Measurements from ENCODE around the gene UPK2. TPM values are rescaled to one million over a fixed set of nuclear protein-coding genes. Genes with fewer than 3 reads are reported as not detected.

Gene UPK2
- polyA plus RNA-seq, 1 donor (not counting 4 experiments of a cell fraction or from before 2014, with no cell fraction given) = 0.20 TPM

DNA sequence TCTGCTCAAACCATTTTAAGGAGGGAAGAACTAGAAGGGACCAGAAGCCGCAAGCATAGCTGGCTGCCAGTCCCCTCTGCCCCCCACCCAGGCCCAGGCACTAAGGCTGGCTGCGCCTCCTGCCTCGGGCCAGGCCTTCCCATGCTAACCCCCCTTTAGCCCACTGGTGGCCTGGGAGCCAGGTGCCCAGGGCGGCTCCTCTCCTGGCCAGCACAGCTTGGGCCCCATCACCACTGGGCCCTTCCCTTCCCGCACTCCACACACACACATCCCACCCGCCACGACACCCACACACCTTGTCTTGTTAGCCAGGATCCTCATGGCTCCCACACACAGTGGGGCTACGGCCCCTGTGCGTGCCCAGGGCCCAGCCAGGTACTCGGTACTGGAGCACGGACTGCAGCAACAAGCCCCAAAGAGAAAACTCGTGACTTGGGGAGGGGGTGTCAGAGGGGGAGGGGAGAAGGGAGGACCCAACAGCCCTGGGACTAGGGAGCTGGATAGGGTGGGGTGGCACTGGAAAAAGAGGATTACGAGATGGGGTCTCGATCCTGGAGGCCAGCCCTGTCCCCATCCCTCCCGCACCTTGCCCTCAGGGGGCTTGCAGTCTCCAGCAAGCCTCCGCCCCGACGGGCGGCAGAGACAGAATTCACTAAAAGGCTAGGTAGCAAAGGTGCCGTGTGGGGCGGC is 46.3 kb upstream of the UPK2 start:
- H3K4me1 ChIP-seq (ENCODE audit: control insufficient read depth, extremely low read depth, insufficient read depth, low read length) = peaks cover 71% of the 10 kb centered on the region
- no peak for FAIRE-seq
- no peak for DNase-seq (ENCODE audit: low read depth, low spot score)

GRCh38 chr11:118910309-118911112 is 45.6 kb upstream of the UPK2 start:
- TF ChIP-seq CTCF (optimal IDR thresholded peaks at IDR 0.05 in 1 of 3, IDR thresholded peaks at IDR 0.05 in 1 of 3, conservative IDR thresholded peaks at IDR 0.05 in 1 of 3; ENCODE audit: extremely low read depth in 1 of 3, insufficient read depth in 2 of 3, low read length in 3 of 3) (no peak), EZH2 (IDR thresholded peaks at IDR 0.05; ENCODE audit: low read length) (no peak)
- H3K27ac ChIP-seq (ENCODE audit: control insufficient read depth, insufficient read depth, low read length) = peak overlapping the region; percentile 99
- no peaks in the 10 kb centered on the region for H3K9me3 ChIP-seq (ENCODE audit: control insufficient read depth, low read depth, low read length)
- H3K27me3 ChIP-seq (ENCODE audit: control insufficient read depth, extremely low read depth, insufficient read depth, low read length) = no peaks in the 10 kb centered on the region
- dilution Hi-C loops (cut with MboI; ENCODE audit: extremely low pct_ligation_motif_present, low sequenced_read_pairs) = no loop called here
- FAIRE-seq (no peak), DNase-seq (ENCODE audit: low read depth, low spot score) (no peak)
- peak overlapping the region; percentile 88 for H3K9ac ChIP-seq (ENCODE audit: control insufficient read depth, extremely low read depth, insufficient read depth, low read length)
- H3K79me2 ChIP-seq (ENCODE audit: control insufficient read depth, insufficient read depth, low read length) = peaks cover 54% of the 10 kb centered on the region
- peaks cover 20 to 38% of the 10 kb centered on the region in 2 experiments for H3K36me3 ChIP-seq (ENCODE audit: control insufficient read depth in 2 of 2, extremely low read depth in 1 of 2, insufficient read depth in 2 of 2, low read length in 2 of 2)
- H2AFZ ChIP-seq (ENCODE audit: control insufficient read depth, low read length) = no peak overlapping the region
- H3K4me3 ChIP-seq (ENCODE audit: control insufficient read depth in 2 of 3, extremely low read depth in 1 of 3, insufficient read depth in 2 of 3, low read depth in 1 of 3, low read length in 3 of 3) = peak overlapping the region; percentile 33 to 62 (median 62)
- no peaks in the 10 kb centered on the region for H3K9me1 ChIP-seq (ENCODE audit: control insufficient read depth, extremely low read depth, insufficient read depth, low read length)
- H3K4me2 ChIP-seq (ENCODE audit: control insufficient read depth, extremely low read depth, insufficient read depth, low read depth, low read length) = peak overlapping the region; percentile 83
- peaks cover 4% of the 10 kb centered on the region for H4K20me1 ChIP-seq (ENCODE audit: control insufficient read depth, extremely low read depth, insufficient read depth, low read length)
- H3K4me1 ChIP-seq (ENCODE audit: control insufficient read depth, extremely low read depth, insufficient read depth, low read length) = peaks cover 78% of the 10 kb centered on the region

More for the DNA sequence above, 46.3 kb upstream of the UPK2 start:
- H3K27ac ChIP-seq (ENCODE audit: control insufficient read depth, insufficient read depth, low read length) = peak overlapping the region; percentile 88
- H4K20me1 ChIP-seq (ENCODE audit: control insufficient read depth, extremely low read depth, insufficient read depth, low read length) = peaks cover 4% of the 10 kb centered on the region
- H2AFZ ChIP-seq (ENCODE audit: control insufficient read depth, low read length) = no peak overlapping the region
- H3K9me1 ChIP-seq (ENCODE audit: control insufficient read depth, extremely low read depth, insufficient read depth, low read length) = no peaks in the 10 kb centered on the region
- H3K9ac ChIP-seq (ENCODE audit: control insufficient read depth, extremely low read depth, insufficient read depth, low read length) = peak overlapping the region; percentile 80
- peak overlapping the region; percentile 33 to 62 (median 62) for H3K4me3 ChIP-seq (ENCODE audit: control insufficient read depth in 2 of 3, extremely low read depth in 1 of 3, insufficient read depth in 2 of 3, low read depth in 1 of 3, low read length in 3 of 3)
- peak overlapping the region; percentile 79 for H3K4me2 ChIP-seq (ENCODE audit: control insufficient read depth, extremely low read depth, insufficient read depth, low read depth, low read length)
- H3K36me3 ChIP-seq (ENCODE audit: control insufficient read depth in 2 of 2, extremely low read depth in 1 of 2, insufficient read depth in 2 of 2, low read length in 2 of 2) = peaks cover 20 to 32% of the 10 kb centered on the region in 2 experiments
- dilution Hi-C loops (cut with MboI; ENCODE audit: extremely low pct_ligation_motif_present, low sequenced_read_pairs) = no loop called here
- no peaks in the 10 kb centered on the region for H3K27me3 ChIP-seq (ENCODE audit: control insufficient read depth, extremely low read depth, insufficient read depth, low read length)
- TF ChIP-seq EZH2 (IDR thresholded peaks at IDR 0.05; ENCODE audit: low read length) = no peak
- no peak for TF ChIP-seq CTCF (optimal IDR thresholded peaks at IDR 0.05 in 1 of 3, IDR thresholded peaks at IDR 0.05 in 1 of 3, conservative IDR thresholded peaks at IDR 0.05 in 1 of 3; ENCODE audit: extremely low read depth in 1 of 3, insufficient read depth in 2 of 3, low read length in 3 of 3)
- H3K79me2 ChIP-seq (ENCODE audit: control insufficient read depth, insufficient read depth, low read length) = peaks cover 51% of the 10 kb centered on the region
- no peaks in the 10 kb centered on the region for H3K9me3 ChIP-seq (ENCODE audit: control insufficient read depth, low read depth, low read length)
